ENCODE data around the gene MYO7A. TPM values are rescaled to one million over a fixed set of nuclear protein-coding genes. Genes with fewer than 3 reads are reported as not detected.

MYO7A gene
- total and polyA plus RNA-seq, 2 of the 8 experiments (the other 6 are each of a cell fraction or from before 2014, with no cell fraction given) = 1.5 to 1.9 TPM

DNA sequence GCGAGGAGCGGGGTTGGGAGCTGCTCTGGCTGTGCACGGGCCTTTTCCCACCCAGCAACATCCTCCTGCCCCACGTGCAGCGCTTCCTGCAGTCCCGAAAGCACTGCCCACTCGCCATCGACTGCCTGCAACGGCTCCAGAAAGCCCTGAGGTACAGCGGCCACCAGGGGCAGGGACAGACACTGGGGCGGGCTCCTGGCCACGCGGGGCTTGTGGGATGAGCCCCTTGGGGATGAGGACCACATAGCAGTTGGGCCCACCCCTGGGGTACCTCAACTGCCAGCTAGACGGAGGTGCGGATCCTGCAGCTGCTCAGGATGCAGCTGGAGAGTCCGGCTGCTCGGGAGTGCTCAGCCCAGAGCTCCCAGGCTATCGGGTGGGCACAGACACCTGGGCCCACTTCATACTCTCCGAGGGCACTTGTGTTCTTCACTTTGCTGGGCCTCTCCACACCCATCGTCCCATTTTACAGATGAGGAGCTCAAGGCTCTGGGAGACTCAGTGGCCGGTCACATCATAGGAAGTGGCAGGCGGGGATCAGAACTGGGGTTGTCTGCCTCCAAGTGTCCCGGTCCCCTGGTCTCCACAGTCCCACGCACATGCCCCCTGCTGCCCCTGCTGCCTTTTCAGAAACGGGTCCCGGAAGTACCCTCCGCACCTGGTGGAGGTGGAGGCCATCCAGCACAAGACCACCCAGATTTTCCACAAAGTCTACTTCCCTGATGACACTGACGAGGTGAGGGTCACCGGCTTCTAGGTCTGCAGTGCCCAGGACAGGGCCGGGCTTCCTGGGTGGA is 77.6 kb downstream of the MYO7A start:
- Histone ChIP-seq H3K56ac (replicated peaks; ENCODE audit: insufficient read length, low read depth, low read length) (no peak overlapping the region), H3K18ac (ENCODE audit: extremely low read depth, low read length) (no peak overlapping the region), H3K23me2 (ENCODE audit: low read depth, low read length) (no peaks in the 10 kb centered on the region), H4K8ac (ENCODE audit: extremely low read depth, insufficient read depth, low read length) (no peak overlapping the region), H3K14ac (ENCODE audit: insufficient read length) (no peak overlapping the region), H3K36me3 (ENCODE audit: control insufficient read depth in 2 of 4, insufficient read depth in 4 of 4, low read length in 3 of 4) (no peaks in the 10 kb centered on the region), H3K4ac (replicated peaks; ENCODE audit: insufficient read length, low read depth, low read length) (no peak overlapping the region), H3K27ac (ENCODE audit: low read depth, low read length) (no peak overlapping the region), H3K27me3 (replicated peaks in 1 of 4; ENCODE audit: control insufficient read depth in 3 of 4, extremely low read depth in 1 of 4, insufficient read depth in 3 of 4, low read length in 3 of 4) (no peaks in the 10 kb centered on the region; a peak in 1 of 7 replicates), H2BK20ac (ENCODE audit: low read length) (no peak overlapping the region), H4K20me1 (replicated peaks in 1 of 2; ENCODE audit: control insufficient read depth in 1 of 2, insufficient read depth in 2 of 2, low read length in 2 of 2) (no peaks in the 10 kb centered on the region), H4K5ac (ENCODE audit: insufficient read length, low read depth, low read length) (no peak overlapping the region), H2BK15ac (ENCODE audit: low read length) (no peak overlapping the region), H3K9me3 (ENCODE audit: insufficient read depth in 2 of 2, low read depth in 1 of 2, low read length in 1 of 2) (no peaks in the 10 kb centered on the region), H3K4me3 (ENCODE audit: extremely low read depth in 1 of 4, insufficient read depth in 2 of 4, low read depth in 3 of 4, low read length in 4 of 4) (no peak overlapping the region), H2AK5ac (ENCODE audit: low read depth, low read length) (no peak overlapping the region), H4K91ac (replicated peaks; ENCODE audit: insufficient read length, low read length) (no peak overlapping the region), H3K9ac (replicated peaks in 1 of 4; ENCODE audit: extremely low read depth in 1 of 4, low read depth in 3 of 4, low read length in 3 of 4) (no peak overlapping the region), H3K79me1 (ENCODE audit: low read depth, low read length) (no peaks in the 10 kb centered on the region), H3K4me2 (ENCODE audit: insufficient read depth in 1 of 2, low read depth in 2 of 2, low read length in 2 of 2) (no peak overlapping the region), H2BK5ac (ENCODE audit: low read depth, low read length) (no peak overlapping the region), H2AFZ (ENCODE audit: low read length) (no peak overlapping the region), H2BK12ac (ENCODE audit: low read depth, low read length) (no peak overlapping the region), H3K23ac (ENCODE audit: insufficient read length) (no peak overlapping the region), H2BK120ac (replicated peaks; ENCODE audit: low read depth, low read length) (no peak overlapping the region), H3K79me2 (ENCODE audit: control insufficient read depth in 1 of 2, insufficient read depth in 2 of 2, low read length in 2 of 2) (no peaks in the 10 kb centered on the region), H3K4me1 (replicated peaks in 1 of 4; ENCODE audit: control insufficient read depth in 3 of 4, insufficient read depth in 4 of 4, low read length in 3 of 4) (no peaks in the 10 kb centered on the region; a peak in 1 of 7 replicates)
- WGBS, 2 experiments (ENCODE audit: extremely low coverage in 1 of 2, insufficient coverage in 1 of 2, insufficient read length in 1 of 2, insufficient replicate concordance in 2 of 2, low coverage in 1 of 2, low lambda C conversion rate in 2 of 2, missing lambda C conversion rate in 1 of 2) = 88% methylated on average over 26 of the region's 30 CpGs; no CpG with 5 or more reads in 1 of the 2 experiments
- FAIRE-seq (no peak), DNase-seq (ENCODE audit: low read depth in 1 of 2, low spot score in 2 of 2) (no peak)
- ChIA-PET CTCF (ENCODE audit: partially characterized antibody) (interaction anchor here (0.5 to 5.9 kb wide), 17 partner anchors 11 to 1535 kb away, joined by 3 to 35 read pairs (median 4); partner anchors contain the start of gene MYO7A), POLR2A (ENCODE audit: partially characterized antibody) (interaction anchor here (0.6 to 0.7 kb wide), 2 partner anchors 31 to 104 kb away, joined by 3 read pairs; no protein-coding TSS in a partner anchor)
- TF ChIP-seq SRF (IDR thresholded peaks at IDR 0.05; ENCODE audit: low read depth, low read length) = no peak
- TF ChIP-seq NANOG (IDR thresholded peaks at IDR 0.05; ENCODE audit: insufficient read depth, low read depth, low read length, poor library complexity, severe bottlenecking) = no peak
- no peak for TF ChIP-seq MAFK (IDR thresholded peaks at IDR 0.05; ENCODE audit: low read depth, low read length)
- TF ChIP-seq HDAC2 (IDR thresholded peaks at IDR 0.05; ENCODE audit: borderline replicate concordance in 1 of 2, low read depth in 2 of 2, low read length in 2 of 2) = no peak
- TF ChIP-seq GTF2F1 (IDR thresholded peaks at IDR 0.05; ENCODE audit: borderline replicate concordance, low read depth, low read length) = no peak
- no peak for TF ChIP-seq CREB1 (IDR thresholded peaks at IDR 0.05)
- TF ChIP-seq FOSL1 (IDR thresholded peaks at IDR 0.05; ENCODE audit: insufficient read depth, low read depth, low read length) = no peak
- no peak for TF ChIP-seq SP2 (IDR thresholded peaks at IDR 0.05; ENCODE audit: low read length)
- no peak for TF ChIP-seq CBX8 (IDR thresholded peaks at IDR 0.05; ENCODE audit: borderline replicate concordance, low read depth, low read length)
- no peak for TF ChIP-seq ZNF274 (IDR thresholded peaks at IDR 0.05; ENCODE audit: borderline replicate concordance, extremely low read depth, low read length)
- TF ChIP-seq E2F6 (IDR thresholded peaks at IDR 0.05) = no peak
- no peak for TF ChIP-seq POLR2A (IDR thresholded peaks at IDR 0.05; ENCODE audit: control extremely low read depth in 1 of 2, low read depth in 2 of 2, low read length in 2 of 2)
